ENCODE data around the gene SRP9. TPM values are rescaled to one million over a fixed set of nuclear protein-coding genes. Genes with fewer than 3 reads are reported as not detected.
"Not testable (repeated sequence)": the region's sequence is repeated elsewhere in the genome, so short reads cannot be mapped to it uniquely, and the experiment has no call there.

Gene SRP9
- total RNA-seq, 1 donor from 2014 or later: 230 TPM

DNA sequence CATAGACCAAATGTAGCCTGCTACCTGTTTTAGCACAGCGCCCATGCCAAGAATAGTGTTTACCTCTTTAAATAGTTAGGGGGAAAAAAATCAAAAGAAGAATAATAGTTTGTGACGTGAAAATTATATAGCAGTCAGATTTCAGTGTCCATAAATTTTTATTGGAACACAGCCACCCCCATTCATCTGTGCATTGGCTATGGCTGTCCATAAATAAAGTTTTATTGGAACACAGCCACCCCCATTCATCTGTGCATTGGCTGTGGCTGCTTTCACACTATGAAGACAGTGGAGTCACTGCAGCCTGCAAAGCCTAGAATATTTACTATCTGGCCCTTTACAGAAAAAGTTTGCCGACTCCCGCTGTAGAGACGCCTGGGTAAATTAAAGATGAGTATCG, 53.2 kb downstream of the SRP9 start:
- no peaks in the 10 kb centered on the region for H3K36me3 Mint-ChIP-seq (ENCODE audit: low read depth)
- H3K4me3 Mint-ChIP-seq: no peak overlapping the region
- H3K27me3 Mint-ChIP-seq (ENCODE audit: insufficient read depth): no peaks in the 10 kb centered on the region
- no peaks in the 10 kb centered on the region for H3K9me3 Mint-ChIP-seq
- no peaks in the 10 kb centered on the region for H3K4me1 Mint-ChIP-seq (ENCODE audit: low read depth)
- H3K27ac Mint-ChIP-seq: no peak overlapping the region
- DNase-seq (ENCODE audit: low spot score): no peak
- intact Hi-C loops (cut with micrococcal nuclease): no loop called here

DNA sequence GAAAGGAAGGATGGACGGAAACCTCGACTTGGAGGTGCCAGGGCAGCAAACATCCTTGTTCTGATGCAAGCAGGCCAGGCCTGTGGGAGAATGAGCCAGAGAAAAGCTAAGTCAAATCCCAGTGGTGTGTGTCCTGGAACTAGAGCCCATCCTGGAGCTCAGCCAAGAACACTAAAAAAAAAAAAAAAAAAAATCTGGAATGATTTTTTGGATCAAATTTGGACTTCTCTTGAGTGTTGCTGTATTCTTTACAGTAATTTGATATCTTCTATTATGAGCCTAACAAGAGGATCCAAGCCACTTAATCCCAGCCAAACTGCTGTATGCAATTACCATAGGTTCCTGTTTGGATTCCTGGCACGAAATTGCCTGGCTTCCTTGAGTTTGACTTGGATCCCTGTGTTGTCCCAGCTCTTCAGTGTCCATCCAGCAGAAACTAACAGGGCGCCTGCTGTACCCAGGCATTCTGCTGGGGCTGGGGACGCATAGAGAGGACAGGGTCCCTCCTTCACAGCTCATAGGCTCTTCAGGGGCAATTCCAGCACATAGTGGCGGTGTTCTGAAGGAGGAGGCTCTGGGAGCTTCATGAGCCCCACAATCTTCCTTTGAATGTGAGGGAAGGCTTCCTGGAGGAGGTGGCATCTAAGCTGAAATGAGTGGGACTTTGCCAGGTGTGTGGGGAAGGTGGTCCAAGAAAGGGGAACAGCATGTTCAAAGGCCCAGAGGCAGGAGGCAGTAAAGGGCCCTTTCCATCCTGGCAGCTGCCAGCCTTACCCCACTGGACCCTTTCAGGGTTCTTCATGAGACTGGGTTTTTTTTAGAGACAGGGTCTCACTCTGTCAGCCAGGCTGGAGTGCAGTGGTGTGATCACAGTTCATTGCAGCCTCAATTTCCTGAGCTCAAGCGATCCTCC, 57.0 kb downstream of the SRP9 start:
- no peaks in the 10 kb centered on the region for H3K36me3 Mint-ChIP-seq (ENCODE audit: low read depth)
- intact Hi-C loops (cut with micrococcal nuclease): no loop called here
- no peaks in the 10 kb centered on the region for H3K4me1 Mint-ChIP-seq (ENCODE audit: low read depth)
- H3K27ac Mint-ChIP-seq: no peak overlapping the region
- no peaks in the 10 kb centered on the region for H3K27me3 Mint-ChIP-seq (ENCODE audit: insufficient read depth)
- no peak for DNase-seq (ENCODE audit: low spot score)
- H3K9me3 Mint-ChIP-seq: no peaks in the 10 kb centered on the region
- H3K4me3 Mint-ChIP-seq: no peak overlapping the region

DNA sequence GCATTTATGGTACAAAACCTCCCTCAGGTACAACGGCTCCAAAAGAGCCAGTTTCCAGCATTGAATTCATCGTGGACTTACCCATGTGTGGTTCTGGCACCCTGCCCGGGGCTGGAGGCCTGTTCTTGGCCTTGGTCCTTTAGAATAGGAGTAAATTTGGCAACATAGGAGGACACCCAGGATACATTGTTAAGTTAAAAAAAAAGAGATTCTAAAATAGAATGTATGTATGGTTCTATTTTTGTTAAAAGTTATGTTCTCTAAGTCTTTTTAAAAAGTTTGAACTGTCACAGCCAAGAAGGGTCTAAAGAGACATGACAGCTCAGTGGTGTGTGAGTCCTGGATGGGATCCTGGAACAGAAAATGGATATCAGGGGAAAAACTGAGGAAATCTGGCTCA, 58.2 kb downstream of the SRP9 start:
- Mint-ChIP-seq H3K27me3 (ENCODE audit: insufficient read depth) (no peaks in the 10 kb centered on the region), H3K27ac (no peak overlapping the region), H3K36me3 (ENCODE audit: low read depth) (no peaks in the 10 kb centered on the region), H3K9me3 (no peaks in the 10 kb centered on the region), H3K4me1 (ENCODE audit: low read depth) (no peaks in the 10 kb centered on the region), H3K4me3 (no peak overlapping the region)
- intact Hi-C loops (cut with micrococcal nuclease): no loop called here
- DNase-seq (ENCODE audit: low spot score): no peak

DNA sequence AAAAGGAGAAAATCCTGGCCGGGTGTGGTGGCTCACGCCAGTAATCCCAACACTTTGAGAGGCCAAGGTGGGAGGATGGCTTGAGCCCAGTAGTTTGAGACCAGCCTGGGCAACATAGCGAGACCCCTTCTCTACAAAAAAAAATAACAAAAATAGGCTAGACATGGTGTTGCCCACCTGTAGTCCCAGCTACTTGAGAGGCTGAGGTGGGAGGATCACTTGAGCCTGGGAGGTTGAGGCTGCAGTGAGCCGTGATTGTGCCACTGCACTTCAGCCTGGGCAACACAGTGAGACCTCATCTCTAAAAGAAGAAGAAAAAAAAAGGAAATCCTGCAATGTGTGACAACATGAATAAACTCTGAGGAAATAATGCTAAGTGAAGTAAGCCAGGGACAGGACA, 58.7 kb downstream of the SRP9 start:
- H3K36me3 Mint-ChIP-seq (ENCODE audit: low read depth); H3K9me3 Mint-ChIP-seq; intact Hi-C loops (cut with micrococcal nuclease); H3K4me1 Mint-ChIP-seq (ENCODE audit: low read depth); H3K27me3 Mint-ChIP-seq (ENCODE audit: insufficient read depth); H3K27ac Mint-ChIP-seq; H3K4me3 Mint-ChIP-seq; DNase-seq (ENCODE audit: low spot score): not testable (repeated sequence)

DNA sequence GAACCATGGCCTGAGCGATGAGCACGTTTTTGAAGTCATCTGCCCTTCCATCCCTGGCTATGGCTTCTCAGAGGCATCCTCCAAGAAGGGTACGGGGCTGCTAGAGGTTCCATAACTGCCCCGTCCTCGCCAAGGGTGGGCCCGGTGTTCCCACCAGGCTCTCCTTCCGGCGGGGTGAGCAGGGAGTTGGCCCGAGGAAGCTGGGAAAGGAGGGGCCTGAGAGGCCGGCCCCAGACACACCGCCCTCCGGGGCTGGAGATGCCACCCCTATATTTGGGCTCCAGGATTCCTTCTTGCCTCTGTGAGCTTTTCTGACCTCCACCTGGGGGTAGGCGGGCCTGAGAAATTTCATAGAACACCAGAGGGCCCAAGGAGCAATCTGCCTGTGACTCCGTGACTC, 61.2 kb downstream of the SRP9 start:
- no peak overlapping the region for H3K27ac Mint-ChIP-seq
- H3K4me3 Mint-ChIP-seq: no peak overlapping the region
- intact Hi-C loops (cut with micrococcal nuclease): no loop called here

More for the DNA sequence above, 61.2 kb downstream of the SRP9 start:
- H3K9me3 Mint-ChIP-seq: no peaks in the 10 kb centered on the region
- H3K36me3 Mint-ChIP-seq (ENCODE audit: low read depth): no peaks in the 10 kb centered on the region
- no peak for DNase-seq (ENCODE audit: low spot score)
- no peaks in the 10 kb centered on the region for H3K4me1 Mint-ChIP-seq (ENCODE audit: low read depth)
- H3K27me3 Mint-ChIP-seq (ENCODE audit: insufficient read depth): no peaks in the 10 kb centered on the region

Other genes with a start within 250 kb of the SRP9 start
- 0.05 and 0.23 TPM in 2 replicates for gene ENAH, start 124.7 kb upstream of the SRP9 start, total RNA-seq
- 1.0 and 1.6 TPM in 2 replicates for gene EPHX1, start 32.3 kb downstream of the SRP9 start, total RNA-seq
- 20.4 and 23.4 TPM in 2 replicates for gene TMEM63A, start 104.6 kb downstream of the SRP9 start, total RNA-seq
- 0.12 TPM in 1 of 2 replicates, not detected in the other for gene LEFTY1, start 111.3 kb downstream of the SRP9 start, total RNA-seq
- gene PYCR2, start 146.4 kb downstream of the SRP9 start, total RNA-seq: 137 and 145 TPM in 2 replicates
- gene LEFTY2, start 163.4 kb downstream of the SRP9 start, total RNA-seq: not detected in 2 replicates
- gene SDE2, start 221.5 kb downstream of the SRP9 start, total RNA-seq: 28.2 and 28.4 TPM in 2 replicates